Keratinocyte (primary cell): ENCODE results near the gene PRKN. TPM values are rescaled to one million over a fixed set of nuclear protein-coding genes. Genes with fewer than 3 reads are reported as not detected.

ENCODE experiments used
- DNase-seq: peaks from one replicate; pipeline ENCODE4 v3.0.0-alpha.2; 2011; ENCODE audit warnings: low read depth, missing footprints, low spot score
- FAIRE-seq: peaks from 2 replicates; lab custom pipeline; 2011; peaks lifted over from hg19 to GRCh38; lab: Jason Lieb, UNC
- H2AFZ ChIP-seq: 2 replicates; pipeline ENCODE4 v1.6.0; 2012; ENCODE audit warnings: low read length, control low read depth, inconsistent platforms; ENCODE audit not compliant: control insufficient read depth
- H3K27ac ChIP-seq: 2 replicates; pipeline ENCODE4 v1.5.1; 2011; ENCODE audit warnings: low read length; ENCODE audit not compliant: control insufficient read depth, insufficient read depth
- H3K27me3 ChIP-seq: 3 replicates; pipeline ENCODE4 v1.6.0; 2011; ENCODE audit warnings: low read length; ENCODE audit not compliant: control insufficient read depth, insufficient read depth; ENCODE audit errors: extremely low read depth
- H3K36me3 ChIP-seq, 2 experiments: 2 replicates in 1 of 2; 3 replicates in 1 of 2; pipeline ENCODE4 v1.5.1; 2011; ENCODE audit warnings: low read length in 2 of 2, mild to moderate bottlenecking in 1 of 2; ENCODE audit not compliant: control insufficient read depth in 2 of 2, insufficient read depth in 2 of 2; ENCODE audit errors: extremely low read depth in 1 of 2
- H3K4me1 ChIP-seq: 3 replicates; pipeline ENCODE4 v1.5.1; 2011; ENCODE audit warnings: low read length; ENCODE audit not compliant: control insufficient read depth, insufficient read depth; ENCODE audit errors: extremely low read depth
- H3K4me2 ChIP-seq: 3 replicates; pipeline ENCODE4 v1.6.0; 2011; ENCODE audit warnings: low read depth, low read length; ENCODE audit not compliant: control insufficient read depth, insufficient read depth; ENCODE audit errors: extremely low read depth
- H3K4me3 ChIP-seq, 3 experiments: fragments of 200-600 bp in 1 of 3; sonication (generic) in 1 of 3; 2 replicates in 2 of 3; 3 replicates in 1 of 3; pipeline ENCODE4 v1.5.1; 2011 to 2016; ENCODE audit warnings: low read length in 3 of 3, mild to moderate bottlenecking in 3 of 3, control low read depth in 2 of 3, inconsistent platforms in 1 of 3, low read depth in 1 of 3, mixed read lengths in 1 of 3, mixed run types in 1 of 3, moderate library complexity in 1 of 3; ENCODE audit not compliant: control insufficient read depth in 2 of 3, insufficient read depth in 2 of 3; ENCODE audit errors: extremely low read depth in 1 of 3
- H3K79me2 ChIP-seq: 2 replicates; pipeline ENCODE4 v1.6.0; 2012; ENCODE audit warnings: low read length; ENCODE audit not compliant: control insufficient read depth, insufficient read depth
- H3K9ac ChIP-seq: 3 replicates; pipeline ENCODE4 v1.6.0; 2011; ENCODE audit warnings: low read length; ENCODE audit not compliant: control insufficient read depth, insufficient read depth; ENCODE audit errors: extremely low read depth
- H3K9me1 ChIP-seq: 3 replicates; pipeline ENCODE4 v1.6.0; 2011; ENCODE audit warnings: low read length; ENCODE audit not compliant: control insufficient read depth, insufficient read depth; ENCODE audit errors: extremely low read depth
- H3K9me3 ChIP-seq: 2 replicates; pipeline ENCODE4 v1.5.1; 2012; ENCODE audit warnings: low read depth, low read length; ENCODE audit not compliant: control insufficient read depth
- H4K20me1 ChIP-seq: 3 replicates; pipeline ENCODE4 v1.6.0; 2011; ENCODE audit warnings: low read length; ENCODE audit not compliant: control insufficient read depth, insufficient read depth; ENCODE audit errors: extremely low read depth
- CTCF ChIP-seq, 3 experiments: IDR thresholded peaks in 1 of 3; conservative IDR thresholded peaks in 1 of 3; optimal IDR thresholded peaks in 1 of 3; 2 replicates in 2 of 3; 3 replicates in 1 of 3; pipeline versions ENCODE3 to v1.5.1; 2011; ENCODE audit warnings: low read length in 3 of 3, mild to moderate bottlenecking in 3 of 3, moderate library complexity in 2 of 3, control low read depth in 1 of 3, inconsistent platforms in 1 of 3; ENCODE audit not compliant: insufficient read depth in 2 of 3; ENCODE audit errors: extremely low read depth in 1 of 3
- EZH2 ChIP-seq: IDR thresholded peaks from one replicate; pipeline ENCODE4 v1.6.1; 2012; ENCODE audit warnings: inconsistent platforms, mild to moderate bottlenecking, low read length, moderate library complexity
- dilution Hi-C: fragments of 300-500 bp; cut with MboI; formaldehyde crosslinking; loops from one replicate; pipeline ENCODE4 v1.7.0; 2020; ENCODE audit warnings: low sequenced_read_pairs; ENCODE audit not compliant: extremely low pct_ligation_motif_present
- polyA plus RNA-seq, 5 experiments: library from polyadenylated mRNA; depleted of rRNA in 3 of 5; stranded (reverse) in 3 of 5; stranded (forward) in 1 of 5; unstranded in 1 of 5; fragments of >200 nt; gene quantifications; 1 replicate in 1 of 5; 2 replicates in 3 of 5; 3 replicates in 1 of 5; pipeline versions ENCODE4 v1.2.1 to v1.2.3, GENCODE V29; 2011 to 2012; ENCODE audit warnings: missing spikeins in 2 of 5, low read depth in 1 of 5, low replicate concordance in 1 of 5

Gene PRKN
- polyA plus RNA-seq, 1 donor (not counting 4 experiments of a cell fraction or from before 2014, with no cell fraction given): 0.67 TPM

GRCh38 chr6:162116902-162117525, 610.6 kb downstream of the PRKN start:
- no peaks in the 10 kb centered on the region for H3K9me1 ChIP-seq
- no peak for DNase-seq
- H3K4me2 ChIP-seq: no peak overlapping the region
- FAIRE-seq: no peak
- H3K79me2 ChIP-seq: no peaks in the 10 kb centered on the region
- TF ChIP-seq CTCF (optimal IDR thresholded peaks at IDR 0.05 in 1 of 3, IDR thresholded peaks at IDR 0.05 in 1 of 3, conservative IDR thresholded peaks at IDR 0.05 in 1 of 3; ENCODE audit: extremely low read depth in 1 of 3, insufficient read depth in 2 of 3, low read length in 3 of 3) (no peak), EZH2 (no peak)
- H3K9me3 ChIP-seq: no peaks in the 10 kb centered on the region
- H4K20me1 ChIP-seq: no peaks in the 10 kb centered on the region
- H3K4me3 ChIP-seq: no peak overlapping the region
- H2AFZ ChIP-seq: no peak overlapping the region
- dilution Hi-C loops: no loop called here
- no peak overlapping the region for H3K27ac ChIP-seq
- H3K27me3 ChIP-seq: no peaks in the 10 kb centered on the region
- H3K36me3 ChIP-seq: no peaks in the 10 kb centered on the region
- H3K9ac ChIP-seq: no peak overlapping the region
- no peaks in the 10 kb centered on the region for H3K4me1 ChIP-seq

GRCh38 chr6:162109480-162110050, 618.0 kb downstream of the PRKN start:
- DNase-seq (no peak), FAIRE-seq (no peak)
- H3K4me1 ChIP-seq: no peaks in the 10 kb centered on the region
- no peak overlapping the region for H3K4me3 ChIP-seq
- no peaks in the 10 kb centered on the region for H3K79me2 ChIP-seq
- no peaks in the 10 kb centered on the region for H4K20me1 ChIP-seq
- no peak overlapping the region for H3K9ac ChIP-seq
- no peaks in the 10 kb centered on the region for H3K36me3 ChIP-seq
- no peak overlapping the region for H2AFZ ChIP-seq
- H3K27me3 ChIP-seq: no peaks in the 10 kb centered on the region
- dilution Hi-C loops: no loop called here
- no peaks in the 10 kb centered on the region for H3K9me3 ChIP-seq
- H3K4me2 ChIP-seq: no peak overlapping the region
- H3K9me1 ChIP-seq: no peaks in the 10 kb centered on the region
- TF ChIP-seq CTCF (optimal IDR thresholded peaks at IDR 0.05 in 1 of 3, IDR thresholded peaks at IDR 0.05 in 1 of 3, conservative IDR thresholded peaks at IDR 0.05 in 1 of 3; ENCODE audit: extremely low read depth in 1 of 3, insufficient read depth in 2 of 3, low read length in 3 of 3) (no peak), EZH2 (no peak)
- H3K27ac ChIP-seq: no peak overlapping the region
